OCI-LY3 (cell line): ENCODE measurements around the gene CELSR3.
A peak's percentile ranks its signal among the peaks of the same experiment; 100 is the strongest.

ENCODE experiments used
- H2AFZ ChIP-seq: fragments of 200-600, 300-600 bp; shearing (Covaris generic); 2 replicates; pipeline ENCODE4 v1.6.0; 2014; ENCODE audit warnings: antibody characterized with exemption, low read depth, low read length
- H3K27ac ChIP-seq: fragments of 200-600, 300-600 bp; sonication (generic); 2 replicates; pipeline ENCODE4 v1.5.1; 2014; ENCODE audit warnings: mild to moderate bottlenecking, low read length, moderate library complexity, mixed read lengths
- H3K27me3 ChIP-seq: fragments of 200-600, 300-600 bp; sonication (generic); 2 replicates; pipeline ENCODE4 v1.6.1; 2014; ENCODE audit warnings: low read depth, low read length, mixed read lengths
- H3K36me3 ChIP-seq: fragments of 200-600, 300-600 bp; sonication (generic); replicated peaks from 2 replicates; pipeline ENCODE3; 2014; ENCODE audit warnings: low read depth, low read length, mixed read lengths
- H3K4me1 ChIP-seq: fragments of 300-600, 200-600 bp; sonication (generic); 2 replicates; pipeline ENCODE4 v1.6.1; 2014; ENCODE audit warnings: low read length, mixed read lengths
- H3K4me2 ChIP-seq: fragments of 200-600, 300-600 bp; sonication (generic); 2 replicates; pipeline ENCODE4 v1.6.1; 2014; ENCODE audit warnings: low read length, mixed read lengths
- H3K4me3 ChIP-seq: fragments of 300-600, 200-600 bp; sonication (generic); 2 replicates; pipeline ENCODE4 v1.5.1; 2014; ENCODE audit warnings: antibody characterized with exemption, mild to moderate bottlenecking, low read length, moderate library complexity
- H3K79me2 ChIP-seq: fragments of 300-600, 200-600 bp; shearing (Covaris generic); 2 replicates; pipeline ENCODE4 v1.6.1; 2014; ENCODE audit warnings: mild to moderate bottlenecking, low read length, mixed read lengths
- H3K9ac ChIP-seq: fragments of 300-600, 200-600 bp; shearing (Covaris generic); 2 replicates; pipeline ENCODE4 v1.6.0; 2014; ENCODE audit warnings: mild to moderate bottlenecking, low read length, moderate library complexity
- H3K9me3 ChIP-seq: fragments of 200-600, 300-600 bp; shearing (Covaris generic); 2 replicates; pipeline ENCODE4 v1.6.1; 2014; ENCODE audit warnings: low read length, mixed read lengths; ENCODE audit not compliant: insufficient read depth
- H4K20me1 ChIP-seq: fragments of 200-600, 300-600 bp; sonication (generic); 2 replicates; pipeline ENCODE4 v1.6.1; 2016; ENCODE audit warnings: low read length, mixed read lengths; ENCODE audit not compliant: insufficient read depth
- CTCF ChIP-seq: fragments of 200-600, 300-600 bp; sonication (generic); IDR thresholded peaks from 2 replicates; pipeline ENCODE4 v1.5.1; 2014; ENCODE audit warnings: antibody characterized with exemption, low read length, low read depth
- EZH2phosphoT487 ChIP-seq: fragments of 200-600 bp; shearing (Covaris generic); IDR thresholded peaks from 2 replicates; pipeline ENCODE4 v1.6.1; 2018; ENCODE audit warnings: antibody characterized with exemption, mixed run types, low read depth

CELSR3 gene

GRCh38 chr3:48698891-48699290 lies 36.2 kb upstream of the CELSR3 start:
- H3K79me2 ChIP-seq: peaks cover 94% of the 10 kb centered on the region
- H3K36me3 ChIP-seq: peaks cover 60% of the 10 kb centered on the region

GRCh38 chr3:48697952-48698351 lies 35.3 kb upstream of the CELSR3 start:
- H3K27me3 ChIP-seq: no peaks in the 10 kb centered on the region
- H3K4me1 ChIP-seq: no peaks in the 10 kb centered on the region
- no peaks in the 10 kb centered on the region for H3K9me3 ChIP-seq
- H4K20me1 ChIP-seq: peaks cover 76% of the 10 kb centered on the region
- H3K4me2 ChIP-seq: no peak overlapping the region
- H3K79me2 ChIP-seq: peaks cover 89% of the 10 kb centered on the region
- no peak for TF ChIP-seq EZH2phosphoT487
- peak; percentile 13; the same call in 1 of the 2 replicates for TF ChIP-seq CTCF
- no peak overlapping the region for H3K9ac ChIP-seq
- H3K27ac ChIP-seq: no peak overlapping the region
- H3K4me3 ChIP-seq: no peak overlapping the region
- peaks cover 67% of the 10 kb centered on the region for H3K36me3 ChIP-seq
- no peak overlapping the region for H2AFZ ChIP-seq

More at GRCh38 chr3:48698891-48699290, 36.2 kb upstream of the CELSR3 start:
- TF ChIP-seq EZH2phosphoT487: no peak
- TF ChIP-seq CTCF: no peak
- no peak overlapping the region for H2AFZ ChIP-seq
- no peak overlapping the region for H3K9ac ChIP-seq
- H4K20me1 ChIP-seq: peaks cover 73% of the 10 kb centered on the region
- H3K27ac ChIP-seq: no peak overlapping the region
- no peaks in the 10 kb centered on the region for H3K9me3 ChIP-seq
- no peak overlapping the region for H3K4me3 ChIP-seq
- H3K4me1 ChIP-seq: no peaks in the 10 kb centered on the region
- no peak overlapping the region for H3K4me2 ChIP-seq
- H3K27me3 ChIP-seq: no peaks in the 10 kb centered on the region

- Histone ChIP-seq H3K4me2 (no peak overlapping the region), H3K4me1 (no peaks in the 10 kb centered on the region), H3K36me3 (peaks cover 68% of the 10 kb centered on the region), H3K4me3 (no peak overlapping the region), H3K9me3 (no peaks in the 10 kb centered on the region), H3K27me3 (no peaks in the 10 kb centered on the region), H3K79me2 (peaks cover 76% of the 10 kb centered on the region), H3K27ac (no peak overlapping the region), H2AFZ (no peak overlapping the region), H4K20me1 (peaks cover 65% of the 10 kb centered on the region), H3K9ac (no peak overlapping the region)
- TF ChIP-seq CTCF: no peak
- no peak for TF ChIP-seq EZH2phosphoT487
Measured at GRCh38 chr3:48696601-48697000, 33.9 kb upstream of the CELSR3 start.

GRCh38 chr3:48696156-48696555 lies 33.5 kb upstream of the CELSR3 start:
- Histone ChIP-seq H3K4me1 (no peaks in the 10 kb centered on the region), H3K79me2 (peaks cover 72% of the 10 kb centered on the region), H4K20me1 (peaks cover 65% of the 10 kb centered on the region), H3K4me2 (no peak overlapping the region), H3K27ac (no peak overlapping the region), H3K9me3 (no peaks in the 10 kb centered on the region), H2AFZ (no peak overlapping the region), H3K4me3 (no peak overlapping the region), H3K36me3 (peaks cover 71% of the 10 kb centered on the region), H3K9ac (no peak overlapping the region), H3K27me3 (no peaks in the 10 kb centered on the region)
- TF ChIP-seq CTCF (no peak), EZH2phosphoT487 (no peak)
